Measurements from ENCODE around the gene CEL.

CEL gene

GRCh38 chr9:133049043-133049442, 12.7 kb upstream of the CEL start:
- Histone ChIP-seq H3K9me3 (ENCODE audit: insufficient read depth, low read length) (no peaks in the 10 kb centered on the region), H3K4me3 (ENCODE audit: low read length) (no peak overlapping the region), H3K9ac (ENCODE audit: low read length) (no peak overlapping the region), H3K27me3 (ENCODE audit: low read depth, low read length) (no peaks in the 10 kb centered on the region), H3K4me2 (ENCODE audit: low read length) (no peak overlapping the region), H3K79me2 (ENCODE audit: low read length) (no peaks in the 10 kb centered on the region), H3K27ac (ENCODE audit: low read length) (no peak overlapping the region), H3K36me3 (replicated peaks; ENCODE audit: low read depth, low read length) (peaks cover 48% of the 10 kb centered on the region), H2AFZ (ENCODE audit: low read depth, low read length) (no peak overlapping the region), H3K4me1 (ENCODE audit: low read length) (no peaks in the 10 kb centered on the region), H4K20me1 (ENCODE audit: insufficient read depth, low read length) (no peaks in the 10 kb centered on the region; the same call in 1 of the 2 replicates)
- TF ChIP-seq CTCF (IDR thresholded peaks at IDR 0.05; ENCODE audit: low read depth, low read length): no peak
- TF ChIP-seq EZH2phosphoT487 (IDR thresholded peaks at IDR 0.05; ENCODE audit: low read depth): no peak

GRCh38 chr9:133050142-133050541, 11.6 kb upstream of the CEL start:
- Histone ChIP-seq H3K27me3 (ENCODE audit: low read depth, low read length) (no peaks in the 10 kb centered on the region), H3K4me3 (ENCODE audit: low read length) (no peak overlapping the region), H3K4me2 (ENCODE audit: low read length) (no peak overlapping the region), H3K9me3 (ENCODE audit: insufficient read depth, low read length) (no peaks in the 10 kb centered on the region), H3K4me1 (ENCODE audit: low read length) (no peaks in the 10 kb centered on the region), H3K9ac (ENCODE audit: low read length) (no peak overlapping the region), H3K27ac (ENCODE audit: low read length) (no peak overlapping the region), H4K20me1 (ENCODE audit: insufficient read depth, low read length) (no peaks in the 10 kb centered on the region; the same call in 1 of the 2 replicates), H2AFZ (ENCODE audit: low read depth, low read length) (no peak overlapping the region), H3K79me2 (ENCODE audit: low read length) (no peaks in the 10 kb centered on the region), H3K36me3 (replicated peaks; ENCODE audit: low read depth, low read length) (peaks cover 40% of the 10 kb centered on the region)
- TF ChIP-seq EZH2phosphoT487 (IDR thresholded peaks at IDR 0.05; ENCODE audit: low read depth): no peak
- no peak for TF ChIP-seq CTCF (IDR thresholded peaks at IDR 0.05; ENCODE audit: low read depth, low read length)

DNA sequence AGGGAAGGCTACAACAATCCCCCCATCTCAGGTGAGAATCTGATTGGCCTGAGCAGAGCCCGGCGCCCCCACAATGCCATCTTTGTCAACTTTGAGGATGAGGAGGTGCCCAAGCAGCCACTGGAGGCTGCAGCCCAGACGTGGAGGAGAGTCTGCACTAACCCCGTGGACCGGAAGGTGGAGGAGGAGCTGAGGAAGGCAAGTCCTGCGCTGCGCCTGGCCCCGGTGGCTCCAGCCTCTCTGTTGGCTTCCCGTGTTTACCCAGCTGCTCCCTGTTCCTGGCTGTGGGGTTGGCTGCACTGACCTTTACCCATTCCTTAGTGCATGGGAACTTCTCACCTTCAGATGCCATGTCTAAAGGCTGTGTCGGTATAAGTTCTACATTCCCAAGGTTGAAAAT, 11.0 kb upstream of the CEL start:
- H3K4me3 ChIP-seq (ENCODE audit: low read length): no peak overlapping the region
- H3K79me2 ChIP-seq (ENCODE audit: low read length): no peaks in the 10 kb centered on the region
- H3K27ac ChIP-seq (ENCODE audit: low read length): no peak overlapping the region
- H3K4me1 ChIP-seq (ENCODE audit: low read length): no peaks in the 10 kb centered on the region
- no peak overlapping the region for H3K4me2 ChIP-seq (ENCODE audit: low read length)
- no peaks in the 10 kb centered on the region for H3K27me3 ChIP-seq (ENCODE audit: low read depth, low read length)
- H3K36me3 ChIP-seq (replicated peaks; ENCODE audit: low read depth, low read length): peaks cover 43% of the 10 kb centered on the region
- H2AFZ ChIP-seq (ENCODE audit: low read depth, low read length): no peak overlapping the region
- TF ChIP-seq CTCF (IDR thresholded peaks at IDR 0.05; ENCODE audit: low read depth, low read length) (no peak), EZH2phosphoT487 (IDR thresholded peaks at IDR 0.05; ENCODE audit: low read depth) (no peak)
- H3K9ac ChIP-seq (ENCODE audit: low read length): no peak overlapping the region
- no peaks in the 10 kb centered on the region for H3K9me3 ChIP-seq (ENCODE audit: insufficient read depth, low read length)
- H4K20me1 ChIP-seq (ENCODE audit: insufficient read depth, low read length): no peaks in the 10 kb centered on the region; the same call in 1 of the 2 replicates

DNA sequence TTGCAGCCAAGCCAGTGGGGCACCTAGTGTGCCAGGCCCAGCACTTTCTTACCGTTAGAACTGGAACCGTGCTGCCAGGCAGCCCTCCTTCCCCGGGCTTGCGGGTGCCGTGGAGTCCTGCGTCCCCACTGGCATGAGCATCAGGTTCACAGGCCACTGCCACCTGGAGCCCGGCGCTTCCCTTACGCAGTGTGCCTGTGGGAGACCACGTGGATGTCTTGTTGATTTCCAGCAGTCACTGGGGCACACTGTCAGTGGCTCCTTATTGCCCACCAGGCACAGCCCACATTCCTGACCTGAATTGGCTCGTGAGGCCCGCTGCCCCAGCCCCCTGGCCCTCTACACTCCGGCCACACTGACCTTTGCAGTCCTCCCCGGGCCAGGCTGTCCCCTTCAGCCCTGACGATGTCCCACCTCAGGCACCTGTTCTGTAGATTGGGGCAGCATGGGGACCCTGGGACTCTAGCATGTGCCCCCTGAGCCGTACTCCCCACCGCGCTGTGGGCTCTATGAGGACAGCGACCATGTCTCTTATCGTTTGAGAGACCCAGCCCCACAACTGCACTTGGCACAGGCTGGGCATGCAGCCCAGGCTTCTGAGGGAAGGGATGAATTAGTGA, 10.4 kb upstream of the CEL start:
- peaks cover 41% of the 10 kb centered on the region for H3K36me3 ChIP-seq (replicated peaks; ENCODE audit: low read depth, low read length)
- H3K4me2 ChIP-seq (ENCODE audit: low read length): no peak overlapping the region
- no peaks in the 10 kb centered on the region for H3K9me3 ChIP-seq (ENCODE audit: insufficient read depth, low read length)
- no peaks in the 10 kb centered on the region; the same call in 1 of the 2 replicates for H4K20me1 ChIP-seq (ENCODE audit: insufficient read depth, low read length)
- H3K79me2 ChIP-seq (ENCODE audit: low read length): no peaks in the 10 kb centered on the region
- H3K9ac ChIP-seq (ENCODE audit: low read length): no peak overlapping the region
- no peaks in the 10 kb centered on the region for H3K27me3 ChIP-seq (ENCODE audit: low read depth, low read length)
- H3K27ac ChIP-seq (ENCODE audit: low read length): no peak overlapping the region
- TF ChIP-seq EZH2phosphoT487 (IDR thresholded peaks at IDR 0.05; ENCODE audit: low read depth): no peak
- TF ChIP-seq CTCF (IDR thresholded peaks at IDR 0.05; ENCODE audit: low read depth, low read length): no peak
- no peak overlapping the region for H3K4me3 ChIP-seq (ENCODE audit: low read length)
- H2AFZ ChIP-seq (ENCODE audit: low read depth, low read length): no peak overlapping the region
- H3K4me1 ChIP-seq (ENCODE audit: low read length): no peaks in the 10 kb centered on the region
